Fibroblast of pulmonary artery (primary cell): ENCODE measurements around the gene TNFRSF12A.

Experiments
- DNase-seq: peaks from one replicate; pipeline ENCODE4 v3.0.0-alpha.2; 2010; ENCODE audit warnings: low read depth
- H3K4me3 ChIP-seq: replicated peaks from 2 replicates; pipeline ENCODE4 v1.5.1; 2011; ENCODE audit warnings: low read depth, mild to moderate bottlenecking, control low read depth, low read length, moderate library complexity
- CTCF ChIP-seq: IDR thresholded peaks from 2 replicates; pipeline ENCODE4 v1.5.1; 2011; ENCODE audit warnings: mild to moderate bottlenecking, control low read depth, low read length, inconsistent platforms; ENCODE audit errors: missing control alignments

TNFRSF12A gene

GRCh38 chr16:3025032-3026002, 5.1 kb downstream of the TNFRSF12A start:
- no peak for TF ChIP-seq CTCF
- no peak overlapping the region for H3K4me3 ChIP-seq
- DNase-seq: no peak

GRCh38 chr16:3026003-3026378, 5.8 kb downstream of the TNFRSF12A start:
- no peak for TF ChIP-seq CTCF
- DNase-seq: no peak
- no peak overlapping the region for H3K4me3 ChIP-seq

GRCh38 chr16:3026609-3027488, 6.7 kb downstream of the TNFRSF12A start:
- DNase-seq: no peak
- TF ChIP-seq CTCF: no peak
- no peak overlapping the region for H3K4me3 ChIP-seq

- TF ChIP-seq CTCF: no peak
- DNase-seq: no peak
- H3K4me3 ChIP-seq: no peak overlapping the region
These were observed 7.3 kb downstream of the TNFRSF12A start for GRCh38 chr16:3027489-3027795.

- peak; percentile 74 for DNase-seq
- peak; percentile 58 for TF ChIP-seq CTCF
- no peak overlapping the region for H3K4me3 ChIP-seq
These were observed 8.0 kb downstream of the TNFRSF12A start for GRCh38 chr16:3027983-3028715.

- H3K4me3 ChIP-seq: no peak overlapping the region
- DNase-seq: no peak
- no peak for TF ChIP-seq CTCF
These were observed 8.7 kb downstream of the TNFRSF12A start for GRCh38 chr16:3028716-3029319.
